ENCODE data around the gene ARR3. TPM values are rescaled to one million over a fixed set of nuclear protein-coding genes. Genes with fewer than 3 reads are reported as not detected.
"Not testable (repeated sequence)": the region's sequence is repeated elsewhere in the genome, so short reads cannot be mapped to it uniquely, and the experiment has no call there.

ARR3 gene
- total RNA-seq, 4 donors from 2014 or later: not detected

DNA sequence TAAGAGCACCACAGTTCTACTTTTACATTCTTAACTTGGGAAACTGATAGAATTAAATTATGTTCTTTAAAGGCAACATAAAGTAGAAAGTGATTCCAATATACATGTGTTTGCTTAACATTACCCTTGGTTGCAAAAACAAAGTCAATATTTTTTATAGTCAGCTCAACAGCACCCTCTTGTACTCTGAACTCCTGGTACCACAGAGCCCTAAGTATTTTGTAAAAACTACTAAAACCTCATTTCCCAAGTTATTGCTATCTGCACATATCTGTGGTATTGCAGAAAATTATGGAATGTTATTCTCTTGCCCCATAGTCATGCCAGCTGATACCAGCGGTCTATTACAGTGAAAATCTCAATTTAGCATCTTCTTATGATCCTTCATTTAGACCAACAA lies 24.7 kb downstream of the ARR3 start:
- no peak overlapping the region for H3K4me3 ChIP-seq
- TF ChIP-seq, protein P1, sequence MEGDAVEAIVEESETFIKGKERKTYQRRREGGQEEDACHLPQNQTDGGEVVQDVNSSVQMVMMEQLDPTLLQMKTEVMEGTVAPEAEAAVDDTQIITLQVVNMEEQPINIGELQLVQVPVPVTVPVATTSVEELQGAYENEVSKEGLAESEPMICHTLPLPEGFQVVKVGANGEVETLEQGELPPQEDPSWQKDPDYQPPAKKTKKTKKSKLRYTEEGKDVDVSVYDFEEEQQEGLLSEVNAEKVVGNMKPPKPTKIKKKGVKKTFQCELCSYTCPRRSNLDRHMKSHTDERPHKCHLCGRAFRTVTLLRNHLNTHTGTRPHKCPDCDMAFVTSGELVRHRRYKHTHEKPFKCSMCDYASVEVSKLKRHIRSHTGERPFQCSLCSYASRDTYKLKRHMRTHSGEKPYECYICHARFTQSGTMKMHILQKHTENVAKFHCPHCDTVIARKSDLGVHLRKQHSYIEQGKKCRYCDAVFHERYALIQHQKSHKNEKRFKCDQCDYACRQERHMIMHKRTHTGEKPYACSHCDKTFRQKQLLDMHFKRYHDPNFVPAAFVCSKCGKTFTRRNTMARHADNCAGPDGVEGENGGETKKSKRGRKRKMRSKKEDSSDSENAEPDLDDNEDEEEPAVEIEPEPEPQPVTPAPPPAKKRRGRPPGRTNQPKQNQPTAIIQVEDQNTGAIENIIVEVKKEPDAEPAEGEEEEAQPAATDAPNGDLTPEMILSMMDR (IDR thresholded peaks at IDR 0.05): no peak
- no peak for TF ChIP-seq EP300 (IDR thresholded peaks at IDR 0.05)
- TF ChIP-seq POLR2AphosphoS5 (IDR thresholded peaks at IDR 0.05): no peak
- no peak for TF ChIP-seq POLR2A (IDR thresholded peaks at IDR 0.05)
- DNase-seq (ENCODE audit: low spot score in 2 of 2): no peak
- no peak overlapping the region for H3K27ac ChIP-seq
- no peaks in the 10 kb centered on the region for H3K9me3 ChIP-seq
- H3K36me3 ChIP-seq: no peaks in the 10 kb centered on the region
- H3K27me3 ChIP-seq: no peaks in the 10 kb centered on the region
- 0% methylated on average over 1 of the region's 1 CpG for WGBS
- peaks cover 15% of the 10 kb centered on the region for H3K4me1 ChIP-seq

DNA sequence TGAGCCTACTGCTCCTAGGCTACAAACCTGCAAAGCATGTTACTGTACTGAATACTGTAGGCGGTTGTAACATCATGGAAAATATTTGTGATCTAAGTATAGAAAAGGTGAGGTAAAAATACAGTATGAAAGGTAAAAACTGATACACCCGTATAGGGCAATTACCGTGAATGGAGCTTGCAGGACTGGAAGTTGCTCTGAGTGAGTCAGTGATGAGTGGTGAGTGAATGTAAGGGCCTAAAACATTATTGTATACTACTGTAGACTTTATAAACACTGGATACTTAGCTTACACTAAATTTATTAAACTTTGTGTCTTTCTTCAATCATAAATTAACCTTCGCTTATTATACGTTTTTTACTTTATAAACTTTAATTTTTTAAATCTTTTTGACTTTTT lies 25.5 kb downstream of the ARR3 start:
- 83% methylated on average over 5 of the region's 5 CpGs for WGBS
- no peaks in the 10 kb centered on the region for H3K36me3 ChIP-seq
- peaks cover 15% of the 10 kb centered on the region for H3K4me1 ChIP-seq
- H3K4me3 ChIP-seq: no peak overlapping the region
- H3K27ac ChIP-seq: no peak overlapping the region
- H3K27me3 ChIP-seq: no peaks in the 10 kb centered on the region
- TF ChIP-seq, protein P1 (IDR thresholded peaks at IDR 0.05): no peak
- no peak for TF ChIP-seq EP300 (IDR thresholded peaks at IDR 0.05)
- TF ChIP-seq POLR2AphosphoS5 (IDR thresholded peaks at IDR 0.05): no peak
- no peak for TF ChIP-seq POLR2A (IDR thresholded peaks at IDR 0.05)
- no peaks in the 10 kb centered on the region for H3K9me3 ChIP-seq
- no peak for DNase-seq (ENCODE audit: low spot score in 2 of 2)

DNA sequence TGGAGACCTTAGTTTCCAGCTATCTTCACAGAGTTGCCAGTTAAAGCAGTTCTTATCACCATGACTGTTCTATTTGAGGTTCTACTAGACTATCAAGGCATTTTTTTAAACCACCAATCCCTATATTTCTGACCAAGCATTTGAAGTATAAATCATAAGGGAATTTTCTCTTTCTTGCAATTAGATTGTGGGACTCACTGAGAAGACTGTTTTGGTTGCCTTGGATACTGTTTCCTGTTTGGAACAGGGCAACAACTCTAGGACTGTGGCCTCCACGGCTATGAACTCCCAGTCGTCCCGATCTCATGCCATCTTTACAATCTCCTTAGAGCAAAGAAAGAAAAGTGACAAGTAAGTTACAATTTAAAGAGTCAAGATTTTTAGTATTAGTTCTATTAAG lies 33.6 kb downstream of the ARR3 start:
- H3K27me3 ChIP-seq: no peaks in the 10 kb centered on the region
- H3K9me3 ChIP-seq: no peaks in the 10 kb centered on the region
- no peaks in the 10 kb centered on the region for H3K36me3 ChIP-seq
- TF ChIP-seq POLR2AphosphoS5 (IDR thresholded peaks at IDR 0.05): no peak
- no peak for TF ChIP-seq EP300 (IDR thresholded peaks at IDR 0.05)
- TF ChIP-seq, protein P1 (IDR thresholded peaks at IDR 0.05): no peak
- no peak for TF ChIP-seq POLR2A (IDR thresholded peaks at IDR 0.05)
- no peak overlapping the region for H3K27ac ChIP-seq
- no peaks in the 10 kb centered on the region for H3K4me1 ChIP-seq
- DNase-seq (ENCODE audit: low spot score in 2 of 2): no peak
- no peak overlapping the region for H3K4me3 ChIP-seq
- WGBS: 59% methylated on average over 3 of the region's 3 CpGs

DNA sequence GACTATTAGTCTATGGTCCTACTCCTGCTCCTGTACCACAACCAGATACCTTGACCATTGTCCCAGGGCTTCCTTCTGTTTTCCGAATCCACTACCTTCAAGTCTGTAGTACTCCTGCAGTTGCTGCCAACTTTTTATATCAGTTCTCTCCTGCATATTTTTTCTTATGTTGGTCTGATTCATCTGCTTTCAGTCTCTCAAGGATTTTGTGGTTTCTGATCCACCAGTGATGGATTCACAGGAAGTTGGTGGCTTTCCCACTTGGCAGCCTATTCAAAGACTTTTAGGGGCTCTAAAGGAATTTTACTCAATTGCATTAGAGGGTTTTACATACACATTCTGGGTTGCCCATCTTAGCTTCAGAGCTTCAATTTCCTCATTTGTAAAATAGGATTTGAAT lies 45.4 kb downstream of the ARR3 start:
- no peaks in the 10 kb centered on the region for H3K27me3 ChIP-seq
- no peaks in the 10 kb centered on the region for H3K4me1 ChIP-seq
- no peak overlapping the region for H3K27ac ChIP-seq
- DNase-seq (ENCODE audit: low spot score in 2 of 2): no peak
- H3K36me3 ChIP-seq: no peaks in the 10 kb centered on the region
- H3K4me3 ChIP-seq: no peak overlapping the region
- no peak for TF ChIP-seq POLR2A (IDR thresholded peaks at IDR 0.05)
- TF ChIP-seq, protein P1 (IDR thresholded peaks at IDR 0.05): no peak
- TF ChIP-seq EP300 (IDR thresholded peaks at IDR 0.05): no peak
- no peak for TF ChIP-seq POLR2AphosphoS5 (IDR thresholded peaks at IDR 0.05)
- H3K9me3 ChIP-seq: no peaks in the 10 kb centered on the region
- 81% methylated on average over 1 of the region's 1 CpG for WGBS

DNA sequence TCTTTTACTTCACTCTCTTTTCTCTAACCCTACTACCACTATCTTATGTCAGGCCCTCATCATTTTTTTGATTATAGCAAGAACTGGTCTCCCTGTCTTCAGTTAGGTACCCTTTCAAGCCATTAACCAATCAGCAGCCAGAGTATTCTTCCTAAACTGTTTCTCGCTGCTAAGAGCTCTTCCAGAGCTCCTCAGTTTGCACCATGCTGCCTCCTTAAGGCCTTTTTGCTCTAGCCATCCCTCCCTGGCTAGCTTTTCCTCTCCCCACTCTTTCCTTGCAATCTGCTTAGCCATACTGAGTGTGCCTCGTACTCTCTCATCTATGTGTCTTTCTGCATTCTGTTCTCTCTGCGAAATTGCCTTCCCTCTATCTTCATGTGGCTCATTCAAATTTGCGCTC lies 54.6 kb downstream of the ARR3 start:
- no peak for DNase-seq (ENCODE audit: low spot score in 2 of 2)
- no peak overlapping the region for H3K27ac ChIP-seq
- H3K4me1 ChIP-seq: no peaks in the 10 kb centered on the region
- H3K9me3 ChIP-seq: no peaks in the 10 kb centered on the region
- no peaks in the 10 kb centered on the region for H3K27me3 ChIP-seq
- 81% methylated on average over 4 of the region's 4 CpGs for WGBS
- H3K36me3 ChIP-seq: no peaks in the 10 kb centered on the region
- no peak overlapping the region for H3K4me3 ChIP-seq
- TF ChIP-seq POLR2A (IDR thresholded peaks at IDR 0.05) (no peak), EP300 (IDR thresholded peaks at IDR 0.05) (no peak), POLR2AphosphoS5 (IDR thresholded peaks at IDR 0.05) (no peak)
- TF ChIP-seq, protein P1 (IDR thresholded peaks at IDR 0.05): no peak

DNA sequence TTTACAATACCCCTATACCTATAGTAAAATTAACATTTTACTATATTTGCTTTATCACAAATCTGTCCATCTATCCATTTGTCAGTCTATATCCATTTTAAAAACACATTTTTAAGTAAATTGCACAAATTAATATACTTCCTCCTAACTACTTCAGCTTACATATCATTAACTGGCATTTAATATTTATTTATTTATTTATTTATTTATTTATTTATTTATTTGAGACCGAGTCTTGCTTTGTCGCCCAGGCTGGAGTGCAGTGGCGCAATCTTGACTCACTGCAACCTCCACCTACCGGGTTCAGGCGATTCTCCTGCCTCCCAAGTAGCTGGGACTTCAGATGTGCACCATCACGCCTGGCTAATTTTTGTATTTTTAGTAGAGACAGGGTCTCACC lies 55.5 kb downstream of the ARR3 start:
- H3K9me3 ChIP-seq; H3K4me1 ChIP-seq; H3K27me3 ChIP-seq; H3K4me3 ChIP-seq; H3K36me3 ChIP-seq; DNase-seq (ENCODE audit: low spot score in 2 of 2); H3K27ac ChIP-seq: not testable (repeated sequence)
- 88% methylated on average over 6 of the region's 6 CpGs for WGBS
